ENCODE data around the gene CCDC51. TPM values are rescaled to one million over a fixed set of nuclear protein-coding genes. Genes with fewer than 3 reads are reported as not detected.

The CCDC51 gene
- total RNA-seq, 1 experiment from 2014 or later, result 21.3 TPM

DNA sequence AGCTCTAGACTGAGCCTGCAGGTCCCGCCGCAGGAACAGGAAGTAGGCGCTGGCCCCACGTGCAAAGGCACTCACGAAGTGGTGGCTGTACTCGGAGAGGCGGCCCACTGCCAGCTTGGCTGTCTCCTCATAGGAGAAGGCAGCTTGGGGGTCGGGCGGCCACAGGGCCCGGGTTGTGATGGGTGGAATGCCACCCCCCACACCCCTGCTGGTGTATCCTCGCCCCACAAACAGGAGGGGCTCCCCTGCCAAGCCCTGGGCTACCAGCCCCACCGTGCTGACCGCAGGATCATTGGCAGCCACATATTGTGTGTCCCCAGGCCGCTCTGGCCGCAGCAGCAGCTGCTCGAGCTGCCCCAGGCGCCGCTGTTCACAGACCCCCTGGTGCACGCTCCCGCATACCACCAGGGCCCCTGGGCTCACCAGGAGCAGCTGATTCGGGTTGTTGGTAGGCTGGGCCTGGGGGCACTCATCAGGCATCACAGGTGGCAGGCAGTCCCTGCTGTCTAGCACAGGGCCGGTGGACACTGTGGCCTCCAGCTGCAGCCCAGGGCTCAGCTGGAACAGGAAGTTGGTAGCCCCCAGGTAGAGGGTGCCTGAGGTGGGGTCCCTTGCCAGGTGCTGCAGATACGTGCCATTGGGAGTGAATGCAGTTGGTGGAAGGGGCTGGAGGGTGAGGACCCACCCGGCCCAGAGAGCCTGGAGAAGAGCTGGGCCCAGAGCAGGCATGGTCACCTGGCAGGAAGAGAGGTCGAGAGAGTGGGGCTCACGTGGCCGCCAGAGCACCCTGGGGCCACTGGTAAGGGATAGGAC is 15.8 kb downstream of the CCDC51 start:
- no peak for DNase-seq (ENCODE audit: low spot score)
- in situ Hi-C loops (cut with HindIII; ENCODE audit: low sequenced_read_pairs), result no loop called here

DNA sequence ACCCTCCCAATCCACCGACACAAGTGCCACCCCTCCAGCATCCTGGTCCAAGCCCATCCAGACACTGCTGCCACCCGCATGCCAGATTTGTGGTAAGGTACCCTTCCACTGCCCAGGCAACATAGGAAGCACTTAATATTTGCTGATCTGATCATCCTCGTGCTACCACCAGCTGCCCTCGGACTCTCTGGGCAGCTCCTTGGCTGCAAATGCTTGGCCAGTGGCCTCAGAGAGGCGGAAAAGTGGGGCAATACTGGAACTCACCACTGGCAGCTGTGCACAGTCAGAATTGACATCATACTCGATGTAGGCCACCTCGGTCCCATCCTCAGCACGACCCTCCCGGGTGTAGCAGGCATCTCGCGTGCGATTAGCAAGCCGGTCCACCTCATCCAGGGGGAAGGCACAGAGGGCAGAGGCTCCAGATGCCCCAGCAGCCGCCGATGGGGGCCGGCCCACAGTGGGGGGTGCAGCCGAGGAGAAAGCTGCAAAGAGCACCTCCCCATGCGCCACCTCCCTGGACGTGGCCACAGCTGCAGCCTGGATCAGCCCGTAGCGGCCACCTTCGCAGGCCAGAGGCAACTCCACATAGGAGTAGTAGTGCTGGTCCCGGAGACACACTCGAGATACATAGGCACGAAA is 16.6 kb downstream of the CCDC51 start:
- DNase-seq (ENCODE audit: low spot score), result no peak
- in situ Hi-C loops (cut with HindIII; ENCODE audit: low sequenced_read_pairs), result no loop called here

DNA sequence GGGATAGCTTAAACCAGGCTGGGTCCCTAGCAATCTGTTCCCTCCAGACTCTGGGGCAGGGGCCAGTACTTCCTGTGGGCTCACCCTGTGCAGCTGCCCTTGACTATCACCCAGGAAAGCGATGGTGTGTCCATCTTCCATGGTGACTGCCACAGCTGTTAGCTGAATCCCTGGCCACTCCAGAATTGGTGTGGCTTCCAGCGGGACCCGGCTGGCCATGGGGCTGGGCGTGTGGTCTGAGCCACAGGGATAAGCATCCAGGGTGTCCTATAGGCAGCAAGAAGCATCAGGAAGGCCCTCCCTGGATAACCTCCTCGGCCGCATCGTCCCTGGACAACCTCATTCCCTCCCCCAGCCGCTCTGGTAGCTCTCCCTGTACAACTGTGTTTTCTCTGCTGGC is 17.2 kb downstream of the CCDC51 start:
- no peak for DNase-seq (ENCODE audit: low spot score)
- in situ Hi-C loops (cut with HindIII; ENCODE audit: low sequenced_read_pairs), result no loop called here

DNA sequence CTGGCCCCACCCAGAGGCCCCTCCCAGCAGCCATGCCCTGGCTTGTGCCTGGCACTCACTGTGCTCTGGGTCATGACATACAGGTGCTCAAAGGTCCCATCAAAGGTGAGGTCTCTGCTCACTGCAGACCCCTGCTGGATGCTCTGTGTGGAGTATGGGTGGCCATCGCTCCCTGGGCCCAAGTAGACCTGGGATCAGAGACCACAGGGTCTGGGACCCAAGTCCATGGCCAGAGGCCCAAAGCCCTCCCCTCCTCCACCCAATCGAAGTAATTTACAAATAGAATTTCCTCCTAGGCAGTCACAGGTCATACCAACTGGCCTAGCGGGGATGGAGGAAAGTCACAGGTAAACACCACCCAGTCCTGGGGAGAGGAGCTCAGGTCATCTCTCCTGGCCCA is 17.6 kb downstream of the CCDC51 start:
- in situ Hi-C loops (cut with HindIII; ENCODE audit: low sequenced_read_pairs), result no loop called here
- DNase-seq (ENCODE audit: low spot score), result no peak

GRCh38 chr3:48420561-48420960 is 19.4 kb downstream of the CCDC51 start:
- no peak for DNase-seq (ENCODE audit: low spot score)
- in situ Hi-C loops (cut with HindIII; ENCODE audit: low sequenced_read_pairs), result no loop called here

DNA sequence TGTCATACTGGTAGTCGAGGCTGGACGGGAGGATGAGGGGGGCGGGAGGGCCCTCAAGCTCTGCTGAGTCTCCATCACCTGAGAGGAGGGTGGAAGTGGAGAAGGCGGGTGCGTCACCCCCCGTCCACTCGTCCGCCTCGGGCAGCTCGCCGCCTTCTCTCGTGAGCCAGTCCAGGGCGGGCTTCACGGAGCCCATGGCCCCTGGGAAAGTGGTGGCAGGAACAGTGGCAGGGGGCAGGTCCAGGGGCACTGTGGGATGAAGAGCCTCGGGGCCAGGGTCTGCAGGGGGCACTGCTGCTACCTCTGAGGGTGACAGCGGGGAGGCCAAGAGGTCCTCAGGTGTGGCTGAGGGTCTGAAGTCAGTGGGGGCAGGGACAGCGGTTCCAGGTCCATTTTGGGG is 20.3 kb downstream of the CCDC51 start:
- in situ Hi-C loops (cut with HindIII; ENCODE audit: low sequenced_read_pairs), result no loop called here
- no peak for DNase-seq (ENCODE audit: low spot score)

- in situ Hi-C loops (cut with HindIII; ENCODE audit: low sequenced_read_pairs), result no loop called here
- no peak for DNase-seq (ENCODE audit: low spot score)
Observed at GRCh38 chr3:48419149-48419548, 20.8 kb downstream of the CCDC51 start.

DNA sequence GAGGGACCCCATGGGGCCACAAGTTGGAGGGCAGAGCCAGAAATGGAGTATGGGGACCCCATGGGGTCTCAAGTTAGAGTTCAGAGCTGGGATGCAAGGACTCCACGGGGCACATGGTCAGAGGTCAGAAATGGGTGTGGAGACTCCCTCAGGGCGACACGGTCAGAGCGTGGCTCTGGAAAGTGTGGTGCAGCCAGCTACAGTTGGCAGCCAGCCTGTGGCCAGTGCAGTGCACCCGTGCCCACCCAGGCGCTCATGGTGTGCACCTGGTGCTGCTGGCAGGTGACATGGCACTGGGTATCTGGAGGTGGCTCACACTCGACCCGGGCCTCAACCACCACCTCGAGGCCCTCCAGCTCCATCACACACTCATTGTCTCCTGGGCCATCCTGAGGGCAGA is 21.3 kb downstream of the CCDC51 start:
- no peak for DNase-seq (ENCODE audit: low spot score)

GRCh38 chr3:48418140-48418539 is 21.8 kb downstream of the CCDC51 start:
- in situ Hi-C loops (cut with HindIII; ENCODE audit: low sequenced_read_pairs), result no loop called here
- DNase-seq (ENCODE audit: low spot score), result no peak

More for the DNA sequence above, 21.3 kb downstream of the CCDC51 start:
- in situ Hi-C loops (cut with HindIII; ENCODE audit: low sequenced_read_pairs), result no loop called here

DNA sequence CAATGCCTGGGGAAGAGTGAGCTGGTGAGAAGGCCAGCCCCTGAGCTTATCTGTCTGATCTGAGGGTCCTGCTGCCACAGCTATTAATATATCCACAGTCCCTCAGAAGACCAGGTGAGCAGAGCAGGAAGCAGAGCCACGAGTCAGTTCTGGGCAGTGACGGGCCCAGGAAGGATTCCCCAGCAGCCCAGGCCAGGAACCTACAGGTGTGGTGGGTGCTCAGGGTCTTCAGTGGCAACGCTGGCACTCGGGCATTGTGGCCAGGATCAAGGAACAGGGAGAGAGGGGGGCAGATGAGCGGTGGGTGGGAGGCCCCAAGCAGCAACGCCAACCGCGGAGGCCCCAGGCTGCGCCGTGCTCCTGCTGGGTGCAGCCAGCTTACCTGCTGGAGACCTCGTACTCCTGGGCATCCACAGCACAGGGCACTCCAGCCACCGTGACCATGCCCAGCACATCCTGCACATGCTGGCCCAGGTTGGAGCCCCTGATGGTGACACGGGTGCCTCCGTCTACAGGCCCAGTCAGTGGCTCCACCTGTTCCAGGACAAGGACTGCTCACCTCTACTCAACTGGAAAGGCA is 22.3 kb downstream of the CCDC51 start:
- DNase-seq (ENCODE audit: low spot score), result no peak
- in situ Hi-C loops (cut with HindIII; ENCODE audit: low sequenced_read_pairs), result no loop called here

DNA sequence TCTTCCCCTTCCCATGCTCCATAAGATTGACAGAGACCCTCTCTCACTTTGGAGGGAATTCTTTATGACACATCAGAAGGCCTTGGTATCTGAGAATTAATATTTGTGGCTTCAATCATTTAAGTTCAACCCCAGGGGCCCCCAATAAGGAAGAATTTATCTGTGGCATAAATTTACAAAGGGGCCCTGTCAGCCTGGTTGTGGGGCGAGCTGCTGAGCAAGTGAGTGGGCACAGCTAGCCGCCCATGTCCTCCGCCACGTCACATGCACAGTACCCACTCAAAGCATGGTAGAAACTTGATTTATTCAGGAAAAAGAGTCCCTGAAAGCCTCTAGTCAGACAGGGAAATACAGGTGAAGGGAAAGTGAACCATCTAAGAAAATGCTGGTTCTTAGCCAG is 23.4 kb downstream of the CCDC51 start:
- no peak for DNase-seq (ENCODE audit: low spot score)
- in situ Hi-C loops (cut with HindIII; ENCODE audit: low sequenced_read_pairs), result no loop called here

- in situ Hi-C loops (cut with HindIII; ENCODE audit: low sequenced_read_pairs), result no loop called here
- DNase-seq (ENCODE audit: low spot score), result no peak
Observed at GRCh38 chr3:48416091-48416505, 23.8 kb downstream of the CCDC51 start.

- in situ Hi-C loops (cut with HindIII; ENCODE audit: low sequenced_read_pairs), result no loop called here
- no peak for DNase-seq (ENCODE audit: low spot score)
Observed at GRCh38 chr3:48415251-48415953, 24.5 kb downstream of the CCDC51 start.

DNA sequence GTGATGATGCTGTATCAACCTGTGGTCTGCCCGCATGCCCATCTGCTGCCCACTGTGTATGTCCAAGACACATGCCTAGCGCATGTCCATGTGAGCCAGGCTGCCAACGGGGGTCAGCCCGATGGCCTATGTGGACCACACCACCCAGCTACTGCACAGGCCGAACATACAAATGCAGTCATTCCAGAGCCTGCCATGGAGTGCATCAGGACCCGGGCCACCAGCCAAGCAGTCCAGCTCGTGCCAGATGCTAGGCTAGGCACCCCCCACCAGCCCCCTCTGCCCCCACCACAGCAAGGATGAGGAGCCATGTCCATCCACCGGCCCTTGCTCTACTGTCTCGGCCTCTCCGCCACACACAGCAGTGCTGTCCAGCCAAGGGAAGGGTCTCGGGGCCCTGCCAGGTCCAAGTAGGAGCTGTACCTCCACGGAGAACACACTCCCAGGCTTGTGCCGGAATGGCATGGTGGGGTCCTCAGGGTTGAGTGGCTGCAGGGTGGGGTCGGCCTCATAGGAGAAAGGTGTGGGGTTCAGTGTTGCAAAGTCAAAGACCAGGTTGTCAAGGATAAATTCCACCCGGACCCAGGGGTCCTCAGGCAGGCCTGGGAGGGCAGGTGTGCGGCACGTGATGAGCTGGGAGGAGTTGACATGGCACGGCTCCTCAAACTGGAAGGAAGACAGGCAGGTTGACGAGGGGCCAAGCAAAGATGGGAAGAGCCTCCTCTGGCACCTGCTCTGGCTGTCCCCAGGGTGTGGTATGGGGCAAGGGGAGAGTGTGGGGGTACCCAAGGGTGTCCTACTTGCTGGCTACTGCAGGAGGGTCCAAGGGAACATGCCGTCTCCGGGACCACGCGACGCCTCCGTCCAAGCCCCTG is 25.3 kb downstream of the CCDC51 start:
- DNase-seq (ENCODE audit: low spot score), result no peak
- in situ Hi-C loops (cut with HindIII; ENCODE audit: low sequenced_read_pairs), result no loop called here

- no peak for DNase-seq (ENCODE audit: low spot score)
- in situ Hi-C loops (cut with HindIII; ENCODE audit: low sequenced_read_pairs), result no loop called here
Observed at GRCh38 chr3:48413611-48414010, 26.3 kb downstream of the CCDC51 start.

DNA sequence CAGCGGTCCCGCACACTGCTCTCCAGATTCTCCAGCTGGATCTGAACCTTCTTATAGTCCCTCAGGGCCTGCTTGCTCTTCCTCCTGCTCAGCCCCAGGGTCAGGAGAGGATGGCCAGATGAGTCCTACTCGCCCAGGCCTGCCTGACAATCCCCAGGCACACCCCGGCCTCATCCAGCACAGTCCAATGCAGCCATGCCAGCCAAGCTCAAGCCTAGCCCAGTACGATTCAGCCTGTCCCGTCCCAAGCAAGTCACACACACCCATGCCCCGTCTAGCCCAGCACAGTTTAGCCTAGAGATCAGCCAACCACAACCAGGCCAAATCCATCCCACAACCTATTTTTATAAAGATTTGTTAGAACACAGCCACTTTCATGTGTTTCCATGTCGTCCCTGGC is 26.8 kb downstream of the CCDC51 start:
- DNase-seq (ENCODE audit: low spot score), result no peak
- in situ Hi-C loops (cut with HindIII; ENCODE audit: low sequenced_read_pairs), result no loop called here

- DNase-seq (ENCODE audit: low spot score), result no peak
- in situ Hi-C loops (cut with HindIII; ENCODE audit: low sequenced_read_pairs), result no loop called here
Observed at GRCh38 chr3:48412375-48413001, 27.4 kb downstream of the CCDC51 start.

DNA sequence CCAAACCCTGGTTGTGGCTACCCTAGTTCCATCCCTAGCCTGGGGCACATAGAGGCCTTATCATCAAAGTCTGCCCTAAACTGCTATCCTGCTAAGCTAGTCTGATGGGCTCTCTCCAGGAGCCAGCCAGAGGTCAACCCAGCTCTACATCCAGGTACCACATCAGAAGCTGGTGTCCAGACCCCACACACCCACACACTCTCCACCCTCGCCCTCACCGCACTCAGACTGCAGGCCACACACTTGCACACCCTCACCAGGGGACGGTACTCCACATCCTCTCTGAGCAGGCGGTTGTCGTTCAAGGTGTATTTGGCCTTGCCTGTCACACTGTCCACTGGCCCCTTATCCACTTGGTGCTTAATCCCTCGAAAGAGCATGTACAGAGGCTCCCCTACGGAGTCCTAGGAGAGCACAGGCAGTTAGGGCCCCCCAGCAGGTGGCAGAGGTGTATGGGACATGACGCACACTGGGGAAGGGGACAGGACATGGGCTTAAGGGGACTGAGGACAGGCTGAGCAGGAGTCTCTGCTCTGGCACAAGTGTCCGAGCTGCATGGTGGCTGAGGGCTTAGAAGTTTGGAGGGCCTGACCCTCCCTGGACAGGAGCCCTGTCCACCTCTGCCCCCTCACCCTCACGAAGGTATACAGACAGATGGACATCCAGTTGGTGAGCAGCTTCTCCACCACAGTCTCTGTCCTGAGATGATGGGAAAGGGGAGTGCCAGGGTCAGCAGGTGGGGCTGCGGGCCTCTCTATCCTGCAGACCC is 28.1 kb downstream of the CCDC51 start:
- in situ Hi-C loops (cut with HindIII; ENCODE audit: low sequenced_read_pairs), result no loop called here
- no peak for DNase-seq (ENCODE audit: low spot score)
